IPS-20b (cell line): ENCODE results near the gene ZC3H7B.

Experiments used
- H3K27ac ChIP-seq: one replicate; pipeline ENCODE4 v1.5.1; 2013; ENCODE audit warnings: low read length
- H3K27me3 ChIP-seq: 2 replicates; pipeline ENCODE4 v1.6.1; 2013; ENCODE audit warnings: mild to moderate bottlenecking, low read length, inconsistent platforms; ENCODE audit not compliant: insufficient read depth
- H3K36me3 ChIP-seq: 2 replicates; pipeline ENCODE4 v1.6.1; 2013; ENCODE audit warnings: low read depth, mild to moderate bottlenecking, inconsistent platforms, low read length, moderate library complexity; ENCODE audit not compliant: insufficient read depth
- H3K4me1 ChIP-seq: 2 replicates; pipeline ENCODE4 v1.6.1; 2013; ENCODE audit warnings: mild to moderate bottlenecking, control low read depth, inconsistent platforms, low read length, moderate library complexity; ENCODE audit not compliant: insufficient read depth
- H3K4me3 ChIP-seq: 2 replicates; pipeline ENCODE4 v1.5.1; 2013; ENCODE audit warnings: mild to moderate bottlenecking, low read length, inconsistent platforms
- H3K9ac ChIP-seq: 2 replicates; pipeline ENCODE4 v1.6.1; 2013; ENCODE audit warnings: low read depth, mild to moderate bottlenecking, inconsistent platforms, low read length, moderate library complexity
- H3K9me3 ChIP-seq: 2 replicates; pipeline ENCODE4 v1.6.1; 2013; ENCODE audit warnings: mild to moderate bottlenecking, low read depth, low read length, inconsistent platforms; ENCODE audit not compliant: insufficient read depth

ZC3H7B gene

GRCh38 chr22:41338614-41339212 is 37.4 kb downstream of the ZC3H7B start:
- Histone ChIP-seq H3K27ac (no peak overlapping the region), H3K4me1 (no peaks in the 10 kb centered on the region; the same call in 1 of the 2 replicates), H3K36me3 (peaks cover 33% of the 10 kb centered on the region), H3K9ac (no peak overlapping the region), H3K9me3 (no peaks in the 10 kb centered on the region), H3K4me3 (no peak overlapping the region), H3K27me3 (no peaks in the 10 kb centered on the region)

- Histone ChIP-seq H3K4me3 (no peak overlapping the region), H3K9ac (no peak overlapping the region), H3K27me3 (no peaks in the 10 kb centered on the region), H3K36me3 (peaks cover 39% of the 10 kb centered on the region), H3K4me1 (no peaks in the 10 kb centered on the region; the same call in 1 of the 2 replicates), H3K27ac (no peak overlapping the region), H3K9me3 (no peaks in the 10 kb centered on the region)
Measured at GRCh38 chr22:41339823-41340222, 38.5 kb downstream of the ZC3H7B start.

GRCh38 chr22:41340357-41340756 is 39.0 kb downstream of the ZC3H7B start:
- no peak overlapping the region for H3K27ac ChIP-seq
- H3K4me3 ChIP-seq, result no peak overlapping the region
- H3K27me3 ChIP-seq, result no peaks in the 10 kb centered on the region
- no peaks in the 10 kb centered on the region for H3K9me3 ChIP-seq
- H3K9ac ChIP-seq, result no peak overlapping the region
- peaks cover 39% of the 10 kb centered on the region for H3K36me3 ChIP-seq
- no peaks in the 10 kb centered on the region for H3K4me1 ChIP-seq

GRCh38 chr22:41341012-41341411 is 39.7 kb downstream of the ZC3H7B start:
- peaks cover 42% of the 10 kb centered on the region for H3K36me3 ChIP-seq
- H3K27ac ChIP-seq, result no peak overlapping the region
- H3K9me3 ChIP-seq, result no peaks in the 10 kb centered on the region

GRCh38 chr22:41341990-41342389 is 40.7 kb downstream of the ZC3H7B start:
- no peak overlapping the region for H3K4me3 ChIP-seq
- H3K9ac ChIP-seq, result no peak overlapping the region
- H3K36me3 ChIP-seq, result peaks cover 52% of the 10 kb centered on the region
- no peak overlapping the region for H3K27ac ChIP-seq
- H3K27me3 ChIP-seq, result no peaks in the 10 kb centered on the region
- no peaks in the 10 kb centered on the region for H3K4me1 ChIP-seq
- H3K9me3 ChIP-seq, result no peaks in the 10 kb centered on the region

More at GRCh38 chr22:41341012-41341411, 39.7 kb downstream of the ZC3H7B start:
- Histone ChIP-seq H3K4me3 (no peak overlapping the region), H3K9ac (no peak overlapping the region), H3K4me1 (no peaks in the 10 kb centered on the region), H3K27me3 (no peaks in the 10 kb centered on the region)

- Histone ChIP-seq H3K27me3 (no peaks in the 10 kb centered on the region), H3K4me1 (no peaks in the 10 kb centered on the region), H3K9me3 (no peaks in the 10 kb centered on the region), H3K4me3 (no peak overlapping the region), H3K27ac (no peak overlapping the region), H3K9ac (no peak overlapping the region), H3K36me3 (peaks cover 64% of the 10 kb centered on the region)
Measured at GRCh38 chr22:41343300-41343699, 42.0 kb downstream of the ZC3H7B start.

- no peak overlapping the region for H3K27ac ChIP-seq
- no peaks in the 10 kb centered on the region for H3K4me1 ChIP-seq
- no peak overlapping the region for H3K4me3 ChIP-seq
- H3K27me3 ChIP-seq, result no peaks in the 10 kb centered on the region
- H3K9me3 ChIP-seq, result no peaks in the 10 kb centered on the region
- peaks cover 68% of the 10 kb centered on the region for H3K36me3 ChIP-seq
- no peak overlapping the region for H3K9ac ChIP-seq
Measured at GRCh38 chr22:41343717-41344116, 42.4 kb downstream of the ZC3H7B start.

- Histone ChIP-seq H3K27ac (no peak overlapping the region), H3K27me3 (no peaks in the 10 kb centered on the region), H3K36me3 (peaks cover 73% of the 10 kb centered on the region), H3K9me3 (no peaks in the 10 kb centered on the region), H3K4me3 (no peak overlapping the region), H3K9ac (no peak overlapping the region), H3K4me1 (no peaks in the 10 kb centered on the region)
Measured at GRCh38 chr22:41344189-41344788, 43.0 kb downstream of the ZC3H7B start.

- Histone ChIP-seq H3K27ac (no peak overlapping the region), H3K36me3 (peaks cover 82% of the 10 kb centered on the region), H3K4me3 (no peak overlapping the region), H3K9ac (no peak overlapping the region), H3K27me3 (no peaks in the 10 kb centered on the region), H3K4me1 (no peaks in the 10 kb centered on the region), H3K9me3 (no peaks in the 10 kb centered on the region)
Measured at GRCh38 chr22:41345807-41346335, 44.5 kb downstream of the ZC3H7B start.

GRCh38 chr22:41347066-41347859 is 45.9 kb downstream of the ZC3H7B start:
- Histone ChIP-seq H3K4me3 (no peak overlapping the region), H3K27me3 (no peaks in the 10 kb centered on the region), H3K9me3 (no peaks in the 10 kb centered on the region), H3K4me1 (no peaks in the 10 kb centered on the region), H3K9ac (no peak overlapping the region), H3K27ac (no peak overlapping the region), H3K36me3 (peaks cover 89% of the 10 kb centered on the region)

- no peak overlapping the region for H3K27ac ChIP-seq
- no peak overlapping the region for H3K9ac ChIP-seq
- no peaks in the 10 kb centered on the region for H3K27me3 ChIP-seq
- no peaks in the 10 kb centered on the region for H3K4me1 ChIP-seq
- no peaks in the 10 kb centered on the region for H3K9me3 ChIP-seq
- no peak overlapping the region for H3K4me3 ChIP-seq
- peaks cover 92% of the 10 kb centered on the region for H3K36me3 ChIP-seq
Measured at GRCh38 chr22:41348964-41349484, 47.7 kb downstream of the ZC3H7B start.
